ENCODE data around the gene MAGOH.
"Not testable (repeated sequence)": the region's sequence is repeated elsewhere in the genome, so short reads cannot be mapped to it uniquely, and the experiment has no call there.

Gene MAGOH

DNA sequence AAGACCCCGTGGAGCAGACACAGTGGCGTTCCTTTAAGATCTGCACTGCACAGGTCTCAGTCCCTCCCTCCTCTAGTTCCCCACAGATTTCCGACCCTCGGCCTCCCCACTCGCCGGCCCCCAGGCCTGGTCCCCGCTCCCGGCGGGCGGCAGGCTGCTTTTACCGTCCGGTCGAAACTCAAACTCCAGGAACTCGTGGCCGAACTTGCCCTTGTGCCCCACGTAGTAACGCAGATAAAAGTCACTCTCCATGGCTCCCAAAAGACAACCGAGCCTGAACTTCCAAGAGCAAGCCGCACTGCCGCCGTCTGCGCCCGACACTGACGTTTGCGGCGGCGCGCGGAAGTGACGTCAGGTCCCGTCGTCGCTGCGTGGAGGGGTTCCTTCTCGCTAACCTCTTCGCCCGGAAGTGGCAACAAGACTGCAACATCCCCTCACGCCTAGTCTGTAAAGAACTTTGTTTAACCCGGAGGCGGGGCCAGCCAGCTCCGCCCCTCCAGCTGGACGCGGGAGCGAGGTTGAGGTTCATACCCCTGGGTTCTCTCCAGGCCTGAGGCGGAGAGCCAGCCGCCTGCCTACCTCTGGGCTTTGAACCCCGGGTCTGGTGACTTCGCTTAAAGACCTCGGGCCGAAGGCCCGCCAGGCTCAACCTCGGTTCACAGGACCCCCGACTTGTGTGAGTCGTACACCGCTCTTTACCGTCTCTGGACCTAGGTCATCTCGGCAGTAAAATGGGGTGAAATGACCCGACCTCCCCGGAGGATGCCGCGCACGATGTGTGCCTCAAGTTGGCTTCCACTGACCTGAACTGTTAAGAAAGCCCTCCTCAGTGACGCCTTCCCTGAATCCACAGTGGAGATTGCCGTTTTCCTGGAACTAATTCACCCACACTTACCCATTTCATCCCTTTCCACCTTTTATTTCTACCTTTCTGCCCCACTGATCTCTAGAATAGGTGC is at the start of gene MAGOH:
Gene MAGOH, minus strand, starts transcription at position 322 of the 959 bp plus-strand sequence. Its CDS starts 70 bp downstream, at position 252.
- peak; percentile 94 to 97 for DNase-seq

GRCh38 chr1:53286955-53287354 is 48.6 kb upstream of the MAGOH start:
- DNase-seq = no peak

GRCh38 chr1:53285969-53286760 is 47.8 kb upstream of the MAGOH start:
- DNase-seq = no peak

DNA sequence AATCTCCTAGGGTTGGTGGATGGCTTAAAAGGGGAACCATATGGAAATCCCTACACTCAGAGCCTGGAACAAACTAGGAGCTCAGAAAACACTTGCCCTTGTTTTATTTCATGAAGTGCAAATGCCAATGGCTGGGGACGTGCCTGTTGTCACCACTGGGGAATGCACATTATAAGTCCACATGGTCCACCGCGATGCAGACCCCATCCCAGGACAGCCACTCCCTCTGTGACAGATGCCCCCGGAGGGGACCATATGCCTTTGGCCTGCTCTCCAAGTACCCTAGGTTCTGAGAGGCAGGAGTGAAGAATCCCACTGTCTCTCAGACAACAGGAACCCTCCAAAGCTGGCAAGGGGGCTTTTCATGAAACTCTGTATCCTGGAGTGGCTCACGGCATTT is 47.2 kb upstream of the MAGOH start:
- no peak for DNase-seq

- no peak for DNase-seq
Measured at GRCh38 chr1:53284224-53285020, 46.1 kb upstream of the MAGOH start.

GRCh38 chr1:53283156-53283555 is 44.8 kb upstream of the MAGOH start:
- DNase-seq = not testable (repeated sequence)

GRCh38 chr1:53281133-53281532 is 42.8 kb upstream of the MAGOH start:
- no peak for DNase-seq

DNA sequence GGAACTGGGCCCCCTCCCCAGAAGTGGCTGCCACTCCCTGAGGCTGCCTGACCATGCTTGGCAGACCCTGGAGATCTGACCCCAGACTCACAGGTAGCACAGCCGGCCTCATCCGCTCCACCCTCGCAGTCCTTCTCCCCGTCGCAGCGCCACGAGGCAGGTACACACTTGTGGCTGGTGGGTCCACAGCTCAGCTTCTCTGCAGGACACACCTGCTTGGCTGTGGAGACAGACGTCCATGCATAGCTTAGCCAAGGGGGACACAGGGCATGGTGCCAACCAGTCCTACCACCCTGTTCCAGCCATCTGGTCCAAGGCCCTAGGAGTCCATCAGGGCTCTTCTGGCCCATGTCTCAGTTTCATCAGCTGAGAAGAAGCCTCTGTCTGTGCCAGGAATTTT is 42.2 kb upstream of the MAGOH start:
- DNase-seq = no peak

GRCh38 chr1:53279296-53280200 is 41.2 kb upstream of the MAGOH start:
- no peak for DNase-seq

DNA sequence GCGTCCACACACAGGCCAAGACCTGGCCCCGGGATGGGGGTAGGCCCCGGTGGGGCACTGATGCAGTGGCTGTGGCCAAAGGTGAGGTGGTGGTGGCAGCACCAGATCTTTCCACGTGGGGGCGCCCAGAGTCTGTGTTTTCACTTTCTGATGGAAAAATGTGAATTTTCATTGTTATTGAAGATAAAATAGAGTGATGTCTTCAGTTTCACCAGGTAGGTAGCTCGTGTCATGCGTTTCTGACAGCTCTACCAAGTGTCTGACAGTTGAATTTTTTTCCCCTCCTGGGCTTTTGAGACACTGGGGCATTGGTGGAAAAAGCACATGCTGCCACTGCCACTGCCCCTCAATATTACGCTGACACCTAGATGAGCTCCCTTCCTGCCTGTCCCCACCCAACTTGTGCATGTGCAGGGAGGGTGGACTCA is 40.0 kb upstream of the MAGOH start:
- peak; percentile 8 to 80 for DNase-seq

DNA sequence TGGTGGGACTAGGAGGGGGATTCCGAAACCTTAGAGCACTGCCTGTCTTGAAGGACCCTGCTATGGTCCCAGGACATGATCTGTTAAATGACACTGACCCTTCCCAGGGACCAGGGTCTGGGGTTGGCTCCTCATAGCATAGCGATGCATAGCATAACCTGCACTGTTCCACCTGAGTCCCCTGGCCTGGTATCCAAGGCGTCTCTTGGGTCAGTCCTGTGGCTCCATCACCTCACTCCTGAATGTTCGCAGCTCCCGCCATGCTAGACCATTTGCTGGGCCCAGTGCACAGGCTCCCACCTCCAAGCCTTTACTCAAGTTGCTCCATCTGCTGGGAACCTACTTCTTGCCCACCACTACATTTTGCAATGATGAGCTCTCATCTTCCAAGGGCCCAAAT is 39.0 kb upstream of the MAGOH start:
- no peak for DNase-seq

DNA sequence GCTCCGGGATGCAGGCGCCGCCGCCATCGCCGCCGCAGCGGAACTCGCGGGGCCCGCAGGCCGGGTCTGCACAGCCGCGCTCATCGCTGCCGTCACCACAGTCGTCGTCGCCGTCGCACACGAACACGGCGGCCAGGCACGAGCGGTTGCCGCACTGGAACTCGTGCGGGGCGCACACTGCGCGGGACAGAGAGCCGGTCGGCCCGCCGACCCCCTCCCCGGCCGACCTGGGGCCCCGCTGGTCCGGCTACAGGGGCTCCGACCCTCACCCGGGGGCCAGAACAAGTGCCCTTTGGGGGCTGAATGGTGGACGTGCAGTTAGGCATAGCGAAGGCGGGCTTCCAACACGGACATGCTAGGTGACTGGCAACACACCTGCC is 38.6 kb upstream of the MAGOH start:
- no peak for DNase-seq

DNA sequence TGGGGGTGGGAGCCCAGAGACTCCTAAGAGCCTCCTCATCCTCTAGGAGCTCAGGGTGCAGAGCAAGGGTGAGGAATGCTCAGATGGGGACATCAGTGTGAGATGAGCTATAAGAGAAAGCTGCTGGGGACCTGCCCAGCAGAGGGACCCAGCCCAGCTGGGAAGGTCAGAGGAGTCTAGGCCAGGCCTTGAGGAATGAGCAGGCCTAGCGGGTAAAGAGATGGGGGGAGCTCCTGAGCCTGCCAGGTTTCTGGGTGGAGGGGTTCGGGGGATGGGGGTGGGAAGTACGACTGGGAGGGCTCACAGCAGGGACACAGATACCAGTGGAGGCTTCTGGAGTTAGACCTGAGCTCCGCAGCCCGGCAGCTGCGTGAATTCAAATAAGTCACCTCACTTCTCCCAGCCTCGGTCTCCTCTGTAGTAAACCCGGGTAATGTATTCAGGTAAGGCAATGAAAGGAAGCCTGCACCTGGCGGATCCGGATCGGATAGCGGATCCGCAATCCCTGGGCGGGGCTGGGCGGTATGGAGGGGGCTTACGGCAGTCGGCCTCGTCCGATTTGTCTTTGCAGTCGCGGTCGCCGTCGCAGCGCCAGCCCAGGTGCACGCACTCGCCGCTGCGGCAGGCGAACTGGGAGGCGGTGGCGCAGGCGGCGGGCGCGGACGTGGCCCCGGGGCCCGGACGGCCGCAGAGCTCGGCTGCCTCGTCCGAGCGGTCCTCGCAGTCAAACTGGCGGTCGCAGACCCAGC is 38.0 kb upstream of the MAGOH start:
- no peak for DNase-seq

DNA sequence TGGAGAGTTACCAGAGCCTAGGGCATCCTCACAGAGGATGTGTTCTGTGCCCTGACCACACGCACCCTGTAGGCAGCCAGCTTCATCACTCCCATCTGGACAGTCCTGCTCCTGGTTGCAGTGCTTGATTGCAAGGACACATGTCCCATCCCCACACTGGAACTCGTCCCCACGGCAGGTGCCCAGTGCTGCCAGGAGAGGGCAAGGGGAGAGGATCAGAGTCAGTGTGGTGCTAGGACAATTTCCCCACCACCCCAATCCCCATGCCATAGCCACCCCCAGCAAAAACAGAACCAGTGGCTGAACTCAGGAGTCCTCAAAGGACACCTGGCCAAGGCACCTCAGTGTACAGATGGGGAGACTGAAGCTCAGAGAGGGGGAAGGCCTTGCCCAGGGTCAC is 37.2 kb upstream of the MAGOH start:
- DNase-seq = no peak

DNA sequence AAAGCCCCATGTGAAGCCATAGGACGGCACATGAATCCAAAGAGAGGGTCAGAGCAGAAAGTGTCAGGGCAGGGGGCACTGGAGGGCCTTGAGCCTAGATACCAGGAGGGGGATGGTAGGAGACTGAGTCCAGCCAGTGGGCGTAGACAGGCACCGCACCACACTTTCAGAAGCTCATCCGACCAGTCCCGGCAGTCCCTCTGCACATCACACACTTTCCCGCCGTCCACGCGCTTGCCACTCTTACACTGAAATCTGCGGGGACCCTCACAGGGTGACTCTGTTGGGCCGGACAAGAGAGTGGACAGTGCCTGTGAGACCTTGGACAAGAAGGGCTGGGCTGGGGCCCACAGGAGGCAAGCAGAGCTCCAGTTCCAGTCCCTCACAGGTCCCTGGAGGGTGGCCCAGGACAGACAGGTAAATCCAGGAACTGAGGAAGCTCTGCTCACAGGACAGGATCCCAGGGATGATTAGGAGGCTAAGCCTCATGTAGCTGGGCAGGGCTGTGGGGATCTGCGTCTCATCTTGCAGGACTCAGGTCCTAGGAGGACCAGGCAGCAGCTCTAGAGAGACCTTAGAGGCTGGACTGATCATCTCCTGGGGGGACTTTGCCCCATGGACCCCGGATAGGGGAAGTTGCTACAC is 36.3 kb upstream of the MAGOH start:
- no peak for DNase-seq

DNA sequence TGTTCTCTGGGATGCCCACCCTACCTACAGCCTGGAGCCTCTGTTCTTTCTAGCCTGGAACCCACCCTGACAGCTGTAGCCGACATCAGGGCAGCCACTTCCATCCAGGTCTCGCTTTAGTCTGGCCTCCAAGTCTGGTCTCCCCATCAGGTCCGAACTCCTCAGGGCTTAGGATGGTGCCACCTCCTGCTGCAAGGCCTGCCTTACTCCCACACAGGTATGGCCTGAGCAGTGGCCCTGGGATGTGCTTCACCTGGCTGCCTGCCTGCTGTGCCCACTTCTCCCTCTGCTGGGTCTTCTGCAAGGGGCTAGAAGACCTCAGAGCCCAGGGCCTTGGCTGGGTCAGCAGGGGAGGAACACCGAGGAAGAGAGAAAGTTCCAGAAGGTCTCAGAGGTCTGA is 35.7 kb upstream of the MAGOH start:
- DNase-seq = no peak

DNA sequence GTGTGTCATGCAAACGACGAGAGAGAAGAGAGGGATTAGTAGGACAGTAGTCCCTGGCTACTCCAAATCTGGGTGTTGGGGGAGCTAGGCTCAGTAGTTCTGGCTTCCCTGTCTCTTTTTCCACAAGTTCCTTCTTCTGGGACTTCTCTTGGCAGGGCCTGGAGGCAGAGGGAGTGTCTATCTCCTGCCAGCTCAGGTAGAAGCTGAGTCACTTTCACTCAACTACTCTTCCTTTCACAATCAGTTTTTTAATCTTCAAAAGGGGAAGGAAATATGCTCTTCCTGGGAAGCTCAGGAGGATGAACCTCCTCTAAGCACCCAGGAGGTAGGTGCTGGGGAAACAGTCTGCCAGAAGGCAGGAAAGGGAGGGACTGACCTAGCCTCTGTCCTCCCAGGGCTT is 35.2 kb upstream of the MAGOH start:
- DNase-seq = no peak

- no peak for DNase-seq
Measured at GRCh38 chr1:53272349-53272748, 34.0 kb upstream of the MAGOH start.

DNA sequence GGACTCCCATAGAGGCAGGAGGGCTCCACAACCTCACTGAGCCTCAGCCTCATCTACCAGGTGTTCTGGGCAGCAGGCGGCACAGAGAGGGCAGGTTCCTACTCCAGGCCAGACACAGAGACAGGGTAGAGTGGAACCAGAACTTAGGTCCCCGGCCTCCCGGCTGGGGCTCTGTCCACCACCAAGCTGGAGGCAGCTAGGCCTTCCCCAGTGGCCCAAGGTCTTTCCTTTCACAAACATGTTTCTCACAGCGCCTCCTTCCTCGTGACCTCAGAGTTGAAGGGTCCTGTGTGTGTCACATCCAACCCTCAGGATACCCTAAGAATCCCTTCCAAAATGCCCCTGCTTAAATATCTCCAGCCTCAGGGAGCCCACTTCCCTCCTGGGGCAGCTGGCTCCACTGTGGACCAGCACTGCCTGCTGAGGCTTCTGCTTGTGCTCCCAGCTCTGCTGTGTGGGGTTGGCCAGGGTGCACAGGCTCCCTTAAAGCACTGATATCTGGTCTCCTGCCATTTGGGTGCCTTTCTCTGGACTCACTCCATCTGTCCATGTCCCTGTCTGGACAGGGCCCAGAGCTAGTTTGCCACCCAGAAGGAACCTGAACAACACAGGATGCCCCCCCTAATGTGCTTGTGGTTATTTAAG is 33.2 kb upstream of the MAGOH start:
- DNase-seq = no peak

GRCh38 chr1:53270873-53271272 is 32.6 kb upstream of the MAGOH start:
- DNase-seq = no peak

Measured in inflammatory macrophage treated with lipopolysaccharide for 1 hour (primary cell).